Karpas-422 (cell line): ENCODE data around the gene CDC42EP3. TPM values are rescaled to one million over a fixed set of nuclear protein-coding genes. Genes with fewer than 3 reads are reported as not detected.

Experiments
- DNase-seq: peaks from one replicate; pipeline ENCODE4 v3.0.0-alpha.2; 2015
- H2AFZ ChIP-seq: fragments of 200-600 bp; sonication (generic); 2 replicates; pipeline ENCODE4 v1.6.1; 2014; ENCODE audit warnings: antibody characterized with exemption, low read length, mixed read lengths
- H3K27ac ChIP-seq: fragments of 200-600 bp; sonication (generic); 2 replicates; pipeline ENCODE4 v1.5.1; 2014; ENCODE audit warnings: mild to moderate bottlenecking, low read length, moderate library complexity
- H3K27me3 ChIP-seq: fragments of 200-600 bp; sonication (generic); 2 replicates; pipeline ENCODE4 v1.6.1; 2014; ENCODE audit warnings: low read length, mixed read lengths
- H3K36me3 ChIP-seq: fragments of 200-600 bp; sonication (generic); 2 replicates; pipeline ENCODE4 v1.6.1; 2014; ENCODE audit warnings: low read length, mixed read lengths; ENCODE audit not compliant: insufficient read depth
- H3K4me1 ChIP-seq: fragments of 200-600 bp; sonication (generic); 2 replicates; pipeline ENCODE4 v1.6.1; 2014; ENCODE audit warnings: mild to moderate bottlenecking, low read length, mixed read lengths
- H3K4me2 ChIP-seq: fragments of 200-600 bp; sonication (generic); 2 replicates; pipeline ENCODE4 v1.6.1; 2014; ENCODE audit warnings: low read length, low read depth, mild to moderate bottlenecking; ENCODE audit not compliant: poor library complexity, severe bottlenecking
- H3K4me3 ChIP-seq: fragments of 200-600 bp; sonication (generic); 2 replicates; pipeline ENCODE4 v1.5.1; 2014; ENCODE audit warnings: mild to moderate bottlenecking, antibody characterized with exemption, low read length, mixed read lengths
- H3K79me2 ChIP-seq: fragments of 200-600 bp; sonication (generic); 2 replicates; pipeline ENCODE4 v1.6.1; 2014; ENCODE audit warnings: mild to moderate bottlenecking, low read length, mixed read lengths
- H3K9ac ChIP-seq: fragments of 200-600 bp; sonication (generic); 2 replicates; pipeline ENCODE4 v1.6.0; 2014; ENCODE audit warnings: low read length
- H3K9me2 ChIP-seq: fragments of 200-600 bp; sonication (generic), shearing (Covaris generic); replicated peaks from 2 replicates; pipeline ENCODE4 v1.6.0; 2014; ENCODE audit warnings: mild to moderate bottlenecking, low read length, moderate library complexity; ENCODE audit not compliant: insufficient read depth
- H3K9me3 ChIP-seq: fragments of 300-700, 200-600 bp; sonication (generic); 2 replicates; pipeline ENCODE4 v1.6.1; 2014; ENCODE audit warnings: low read length, mixed read lengths
- H4K20me1 ChIP-seq: fragments of 200-600 bp; sonication (generic); 2 replicates; pipeline ENCODE4 v1.6.1; 2014; ENCODE audit warnings: mild to moderate bottlenecking, antibody characterized with exemption, low read length, low read depth; ENCODE audit not compliant: insufficient read depth
- total RNA-seq: library from RNA; depleted of rRNA; stranded (reverse); fragments of >200 nt; shearing (Covaris generic); gene quantifications from 2 replicates; pipeline ENCODE4 v1.2.3, GENCODE V29; 2014; ENCODE audit warnings: low replicate concordance

The CDC42EP3 gene
- total RNA-seq, 1 experiment from 2014 or later = 12.5 TPM

DNA sequence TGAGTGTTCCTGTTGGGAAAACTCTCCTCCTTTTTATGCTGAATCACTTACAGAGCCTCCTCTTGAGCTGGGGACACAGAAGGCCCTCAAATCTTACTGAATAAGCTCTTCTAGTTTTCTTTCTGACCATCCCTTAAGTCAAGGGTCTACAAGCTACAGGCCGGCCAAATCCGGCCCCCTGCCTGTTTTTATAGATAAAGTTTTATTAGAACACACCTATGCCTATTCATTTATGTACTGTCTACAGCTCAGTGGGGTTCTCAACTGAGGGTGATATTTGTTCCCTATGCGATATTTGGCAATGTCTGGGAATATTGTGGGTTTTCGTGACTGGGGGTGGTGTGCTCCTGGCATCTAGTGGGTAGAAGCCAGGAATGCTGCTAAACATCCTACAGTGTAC lies 14.0 kb downstream of the CDC42EP3 start:
- no peak overlapping the region for H3K4me3 ChIP-seq
- H3K27me3 ChIP-seq = no peaks in the 10 kb centered on the region
- DNase-seq = no peak
- H3K9me3 ChIP-seq = no peaks in the 10 kb centered on the region
- no peaks in the 10 kb centered on the region for H4K20me1 ChIP-seq
- no peaks in the 10 kb centered on the region for H3K36me3 ChIP-seq
- H3K27ac ChIP-seq = peak overlapping the region; percentile 41; the same call in 1 of the 2 replicates
- no peaks in the 10 kb centered on the region for H3K9me2 ChIP-seq
- H3K79me2 ChIP-seq = peaks cover 28% of the 10 kb centered on the region; the same call in 1 of the 2 replicates
- H3K9ac ChIP-seq = peak overlapping the region; percentile 10; the same call in 1 of the 2 replicates
- peak overlapping the region; percentile 48 for H3K4me2 ChIP-seq
- H2AFZ ChIP-seq = no peak overlapping the region
- peaks cover 76% of the 10 kb centered on the region for H3K4me1 ChIP-seq

DNA sequence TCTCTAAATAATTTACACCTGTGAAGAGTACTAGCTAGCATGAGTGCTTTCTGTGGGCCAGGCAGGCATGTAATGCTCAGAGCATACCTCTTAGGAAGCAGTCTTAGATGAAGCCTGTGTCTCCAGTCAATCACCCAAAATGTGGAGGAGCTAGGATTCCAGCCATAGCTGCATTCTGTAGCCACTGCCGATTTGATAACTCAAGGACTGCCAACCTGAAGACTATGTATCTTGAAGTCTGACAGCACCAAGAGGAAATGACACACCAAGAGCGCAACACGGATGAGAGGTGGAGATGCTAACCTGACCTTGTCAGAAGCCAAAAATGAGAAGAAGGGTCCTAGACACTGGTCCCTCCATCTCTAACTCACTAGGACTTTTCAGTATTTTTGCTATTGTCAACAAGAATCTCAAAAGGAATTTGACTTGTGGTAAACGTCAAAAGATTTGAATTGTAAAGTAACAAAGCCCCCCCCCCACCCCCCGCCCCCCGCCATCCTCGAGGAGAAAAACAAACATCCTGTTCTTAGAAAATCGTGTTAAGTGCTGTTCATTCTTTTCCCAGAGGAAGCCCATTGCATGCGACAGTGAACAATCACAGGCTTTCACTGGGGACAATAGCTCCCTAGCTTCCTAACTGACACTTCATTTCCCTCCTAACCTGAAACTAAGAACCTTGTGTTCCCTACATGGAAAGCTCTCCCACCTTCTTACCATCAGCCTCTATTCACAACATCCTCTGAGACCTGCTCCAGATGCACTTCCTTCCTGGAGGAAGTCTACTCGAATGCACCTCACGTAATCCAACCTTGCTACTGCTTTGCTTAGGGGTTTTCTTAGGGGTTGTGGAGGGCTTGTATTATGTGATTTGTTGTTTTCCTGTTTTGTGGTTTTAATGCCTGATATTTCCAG lies 14.7 kb downstream of the CDC42EP3 start:
- peaks cover 30% of the 10 kb centered on the region; the same call in 1 of the 2 replicates for H3K79me2 ChIP-seq
- peak overlapping the region; percentile 98 for H3K4me2 ChIP-seq
- peak overlapping the region; percentile 97 for H3K27ac ChIP-seq

GRCh38 chr2:37654932-37655841 lies 16.3 kb downstream of the CDC42EP3 start:
- Histone ChIP-seq H3K4me3 (peak overlapping the region; percentile 73), H3K36me3 (no peaks in the 10 kb centered on the region), H3K4me1 (peaks cover 92% of the 10 kb centered on the region), H3K9ac (peak overlapping the region; percentile 79), H2AFZ (no peak overlapping the region), H3K79me2 (peaks cover 22% of the 10 kb centered on the region; the same call in 1 of the 2 replicates), H3K9me2 (no peaks in the 10 kb centered on the region), H4K20me1 (no peaks in the 10 kb centered on the region), H3K27me3 (no peaks in the 10 kb centered on the region), H3K9me3 (no peaks in the 10 kb centered on the region), H3K27ac (peak overlapping the region; percentile 97), H3K4me2 (peak overlapping the region; percentile 98)
- DNase-seq = peak; percentile 96

More for the DNA sequence above, 14.7 kb downstream of the CDC42EP3 start:
- Histone ChIP-seq H4K20me1 (no peaks in the 10 kb centered on the region), H3K9me3 (no peaks in the 10 kb centered on the region), H3K9me2 (no peaks in the 10 kb centered on the region), H3K4me3 (peak overlapping the region; percentile 50; the same call in 1 of the 2 replicates), H3K4me1 (peaks cover 81% of the 10 kb centered on the region), H2AFZ (no peak overlapping the region), H3K9ac (peak overlapping the region; percentile 42), H3K36me3 (no peaks in the 10 kb centered on the region), H3K27me3 (no peaks in the 10 kb centered on the region)
- DNase-seq = peak; percentile 52

DNA sequence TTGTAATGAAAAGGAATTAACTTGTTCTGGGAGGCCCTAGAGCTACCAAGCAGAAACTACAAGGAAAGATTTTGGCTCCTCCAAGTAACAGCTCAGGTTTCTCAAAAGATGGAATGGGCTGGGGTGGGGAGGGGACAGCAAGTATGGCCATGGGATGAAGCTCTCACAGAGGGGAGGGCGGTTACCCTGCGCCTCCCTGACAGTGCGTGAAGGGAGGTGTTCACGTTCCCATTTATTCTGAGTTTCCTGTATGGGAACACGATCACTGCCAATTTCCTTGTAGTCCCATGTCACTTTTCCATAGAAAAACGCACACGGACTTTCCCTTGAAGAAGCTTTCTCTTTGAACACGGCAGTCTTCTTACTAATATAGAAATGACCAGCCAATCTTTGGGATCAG lies 17.0 kb downstream of the CDC42EP3 start:
- H3K4me3 ChIP-seq = peak overlapping the region; percentile 73
- no peaks in the 10 kb centered on the region for H3K9me3 ChIP-seq
- H3K27me3 ChIP-seq = no peaks in the 10 kb centered on the region
- DNase-seq = peak; percentile 55
- no peaks in the 10 kb centered on the region for H3K9me2 ChIP-seq
- peak overlapping the region; percentile 29; the same call in 1 of the 2 replicates for H2AFZ ChIP-seq
- H3K9ac ChIP-seq = peak overlapping the region; percentile 79
- peak overlapping the region; percentile 98 for H3K4me2 ChIP-seq
- H3K4me1 ChIP-seq = peaks cover 85% of the 10 kb centered on the region
- no peaks in the 10 kb centered on the region for H4K20me1 ChIP-seq
- peak overlapping the region; percentile 97 for H3K27ac ChIP-seq
- H3K79me2 ChIP-seq = peaks cover 19% of the 10 kb centered on the region; the same call in 1 of the 2 replicates
- H3K36me3 ChIP-seq = no peaks in the 10 kb centered on the region

DNA sequence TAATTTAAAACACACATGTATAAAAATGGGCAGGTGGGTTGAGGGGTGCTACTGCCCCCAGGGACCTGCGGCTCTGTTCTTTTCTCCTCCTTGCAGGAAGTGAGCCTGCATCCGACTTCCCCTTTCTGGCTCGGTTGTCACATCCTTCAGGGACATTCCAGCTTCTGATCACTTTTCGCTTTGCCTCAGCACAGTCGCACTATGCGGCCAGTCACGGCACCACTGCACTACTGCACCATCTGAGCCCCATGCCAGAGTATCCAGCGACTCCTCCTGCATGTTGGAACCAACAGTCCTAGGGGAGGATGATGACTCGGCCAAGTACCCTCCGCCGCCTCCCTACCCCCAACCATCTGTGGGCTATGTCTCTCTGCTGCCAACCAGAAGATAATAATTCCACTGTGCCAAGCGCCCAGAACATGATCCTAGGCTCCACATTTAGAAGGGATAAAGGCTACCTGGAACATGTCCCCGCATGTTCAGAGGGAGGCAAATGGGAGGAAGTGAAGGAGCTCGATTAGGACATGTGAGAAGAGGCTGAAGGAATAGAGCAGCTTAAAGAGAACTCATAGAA lies 17.6 kb downstream of the CDC42EP3 start:
- H3K4me2 ChIP-seq = peak overlapping the region; percentile 98
- peak overlapping the region; percentile 29; the same call in 1 of the 2 replicates for H2AFZ ChIP-seq
- peak; percentile 86 for DNase-seq
- H3K27me3 ChIP-seq = no peaks in the 10 kb centered on the region
- peak overlapping the region; percentile 73 for H3K4me3 ChIP-seq
- H3K36me3 ChIP-seq = no peaks in the 10 kb centered on the region
- H3K79me2 ChIP-seq = peaks cover 19% of the 10 kb centered on the region; the same call in 1 of the 2 replicates
- H3K9me2 ChIP-seq = no peaks in the 10 kb centered on the region
- H3K4me1 ChIP-seq = peaks cover 79% of the 10 kb centered on the region
- no peaks in the 10 kb centered on the region for H3K9me3 ChIP-seq
- peak overlapping the region; percentile 79 for H3K9ac ChIP-seq
- H4K20me1 ChIP-seq = no peaks in the 10 kb centered on the region
- peak overlapping the region; percentile 97 for H3K27ac ChIP-seq

- H3K27me3 ChIP-seq = no peaks in the 10 kb centered on the region
- peaks cover 13% of the 10 kb centered on the region; the same call in 1 of the 2 replicates for H3K79me2 ChIP-seq
- H3K4me2 ChIP-seq = peak overlapping the region; percentile 98
- H3K27ac ChIP-seq = peak overlapping the region; percentile 97
- peak overlapping the region; percentile 79 for H3K9ac ChIP-seq
- H3K9me2 ChIP-seq = no peaks in the 10 kb centered on the region
- H3K9me3 ChIP-seq = no peaks in the 10 kb centered on the region
- H3K4me3 ChIP-seq = peak overlapping the region; percentile 73
- H2AFZ ChIP-seq = peak overlapping the region; percentile 72
- no peaks in the 10 kb centered on the region for H3K36me3 ChIP-seq
- no peaks in the 10 kb centered on the region for H4K20me1 ChIP-seq
- H3K4me1 ChIP-seq = peaks cover 71% of the 10 kb centered on the region
- peak; percentile 63 for DNase-seq
Observed at GRCh38 chr2:37653093-37653492, 18.3 kb downstream of the CDC42EP3 start.

GRCh38 chr2:37652199-37652640 lies 19.2 kb downstream of the CDC42EP3 start:
- Histone ChIP-seq H4K20me1 (no peaks in the 10 kb centered on the region), H3K27me3 (no peaks in the 10 kb centered on the region), H3K36me3 (no peaks in the 10 kb centered on the region), H3K79me2 (peaks cover 12% of the 10 kb centered on the region; the same call in 1 of the 2 replicates), H3K27ac (peak overlapping the region; percentile 97), H3K4me2 (peak overlapping the region; percentile 98), H3K4me1 (peaks cover 63% of the 10 kb centered on the region), H3K9me2 (no peaks in the 10 kb centered on the region), H2AFZ (no peak overlapping the region), H3K9ac (peak overlapping the region; percentile 32), H3K4me3 (no peak overlapping the region), H3K9me3 (no peaks in the 10 kb centered on the region)
- DNase-seq = no peak
